Measurements from ENCODE around the gene MRPL12. TPM values are rescaled to one million over a fixed set of nuclear protein-coding genes. Genes with fewer than 3 reads are reported as not detected.
A peak's percentile ranks its signal among the peaks of the same experiment; 100 is the strongest.
"Not testable (repeated sequence)": the region's sequence is repeated elsewhere in the genome, so short reads cannot be mapped to it uniquely, and the experiment has no call there.

MRPL12 gene
- total RNA-seq, 2 donors from 2014 or later, result 31.8 to 36.8 TPM

GRCh38 chr17:81733507-81734404 is 30.6 kb downstream of the MRPL12 start:
- DNase-seq (ENCODE audit: low spot score), result peak; percentile 94
- intact Hi-C loops (cut with DNase I), result no loop called here

GRCh38 chr17:81734405-81735263 is 31.5 kb downstream of the MRPL12 start:
- no peak for DNase-seq (ENCODE audit: low spot score)
- intact Hi-C loops (cut with DNase I), result no loop called here

DNA sequence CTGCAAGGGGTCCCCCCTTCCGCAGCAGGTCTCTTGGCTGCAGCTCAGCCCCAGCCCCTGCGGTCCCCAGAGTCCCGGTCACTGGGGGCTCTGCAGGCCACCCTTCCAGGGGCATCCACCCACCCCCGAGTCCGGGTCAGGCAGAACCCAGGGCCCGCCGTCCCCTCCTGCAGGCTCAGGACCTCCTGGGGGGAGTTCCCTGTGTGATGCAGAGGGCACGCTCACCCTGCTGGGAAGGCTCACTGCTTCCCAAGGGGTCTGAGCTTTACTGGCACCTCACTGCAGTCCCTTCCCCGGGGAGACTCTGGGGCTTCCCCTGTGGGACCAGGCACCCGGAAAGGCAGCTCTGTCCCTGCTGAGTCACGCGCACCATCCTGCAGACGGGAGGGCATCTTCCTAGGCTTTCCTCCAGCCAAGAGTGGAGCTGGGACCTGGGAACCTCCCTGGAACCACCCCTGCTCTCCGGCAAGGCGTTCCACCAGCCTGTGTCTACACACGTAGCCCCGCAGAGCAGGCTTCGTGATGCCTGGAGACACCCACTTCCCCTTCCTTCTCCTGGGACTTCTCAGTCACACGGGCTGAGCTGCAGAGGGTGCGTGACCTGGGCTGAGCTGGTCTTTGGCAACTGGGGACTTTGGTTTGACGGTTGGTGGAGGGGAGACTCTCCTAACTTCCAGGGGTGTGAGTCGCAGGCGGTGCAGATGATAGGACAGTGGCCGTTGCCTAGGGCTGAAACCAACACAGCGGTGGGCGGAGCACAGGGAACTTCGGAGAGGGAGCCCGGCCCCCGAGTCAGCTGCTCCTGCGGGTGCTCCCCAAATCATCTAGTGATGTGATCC is 32.3 kb downstream of the MRPL12 start:
- intact Hi-C loops (cut with DNase I), result no loop called here
- DNase-seq (ENCODE audit: low spot score), result no peak

DNA sequence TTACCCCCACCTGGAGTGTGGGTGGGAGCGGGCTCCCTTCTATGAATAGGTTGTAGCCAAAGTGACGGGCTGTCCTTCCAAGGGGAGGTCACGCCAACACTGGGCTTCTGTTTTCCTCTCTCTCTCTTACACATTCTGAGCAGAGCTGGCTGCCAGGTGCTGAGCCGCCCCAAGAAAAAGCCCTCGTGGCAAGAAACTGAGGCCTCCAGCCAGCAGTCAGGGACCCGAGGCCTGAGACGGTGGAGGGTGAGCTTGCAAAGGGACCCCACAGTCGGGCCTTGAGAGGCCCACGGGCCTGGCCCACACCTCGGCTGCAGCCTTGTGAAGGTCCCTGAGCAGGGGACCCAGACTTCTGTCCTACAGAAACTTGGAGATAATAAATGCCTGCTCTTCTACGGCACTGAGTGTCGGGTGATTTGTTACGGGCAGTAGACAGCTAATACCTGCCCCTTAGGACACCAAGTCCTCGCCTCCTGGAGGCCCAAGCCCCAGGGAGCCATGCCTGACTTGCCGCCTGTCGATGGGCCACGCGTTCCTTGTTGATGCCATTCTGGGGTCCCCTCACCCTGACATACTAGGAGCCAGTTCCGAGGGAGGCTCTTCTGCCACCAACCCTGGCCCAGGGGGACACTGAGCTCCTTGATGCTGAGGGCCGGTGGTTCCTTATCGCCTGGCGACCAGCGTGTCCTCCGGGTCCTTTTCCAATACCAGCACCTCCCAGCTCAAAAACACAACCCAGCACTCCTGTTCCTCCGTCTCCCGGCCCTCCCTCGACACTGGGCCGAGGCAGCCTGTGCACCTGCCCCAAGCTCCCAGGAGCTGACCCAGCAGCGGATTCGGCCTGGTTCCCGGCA is 35.0 kb downstream of the MRPL12 start:
- no peak for DNase-seq (ENCODE audit: low spot score)
- intact Hi-C loops (cut with DNase I), result no loop called here

- no peak for DNase-seq (ENCODE audit: low spot score)
- intact Hi-C loops (cut with DNase I), result no loop called here
These were observed 35.7 kb downstream of the MRPL12 start for GRCh38 chr17:81738801-81739393.

DNA sequence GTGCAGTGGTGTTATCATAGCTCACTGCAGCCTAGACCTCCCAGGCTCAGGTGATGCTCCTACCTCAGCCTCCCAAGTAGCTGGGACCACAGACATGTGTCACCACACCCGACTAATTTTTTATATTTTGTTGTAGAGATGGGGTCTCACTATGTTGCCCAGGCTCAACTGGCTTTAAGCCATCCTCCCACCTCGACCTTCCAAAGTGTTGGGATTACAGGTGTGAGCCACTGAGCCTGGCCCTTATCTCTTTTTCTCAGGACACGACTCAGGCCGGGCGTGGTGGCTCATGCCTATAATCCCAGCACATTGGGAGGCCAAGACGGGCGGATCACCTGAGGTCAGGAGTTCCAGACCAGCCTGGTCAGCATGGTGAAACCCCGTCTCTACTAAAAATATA is 36.4 kb downstream of the MRPL12 start:
- DNase-seq (ENCODE audit: low spot score); intact Hi-C loops (cut with DNase I): not testable (repeated sequence)

GRCh38 chr17:81740395-81740961 is 37.3 kb downstream of the MRPL12 start:
- intact Hi-C loops (cut with DNase I), result no loop called here
- no peak for DNase-seq (ENCODE audit: low spot score)

- intact Hi-C loops (cut with DNase I), result no loop called here
- no peak for DNase-seq (ENCODE audit: low spot score)
These were observed 38.0 kb downstream of the MRPL12 start for GRCh38 chr17:81741049-81741593.

GRCh38 chr17:81741594-81742452 is 38.7 kb downstream of the MRPL12 start:
- intact Hi-C loops (cut with DNase I), result no loop called here
- no peak for DNase-seq (ENCODE audit: low spot score)

Small RNA genes lying within 50 kb of the gene (microRNA-seq; reads per million reads assigned to microRNA genes)
- gene MIR6786 (ENCODE audit: borderline microRNAs expressed in 2 of 2), result 0.32 to 0.52 reads per million in 2 donors

Other genes with a start within 250 kb of the MRPL12 start
- 1,000 to 10,000 TPM; 1,410 to 1,809 TPM for gene ACTG1, start 190.6 kb upstream of the MRPL12 start, total RNA-seq
- 1 to 10 TPM; 1.6 to 2.0 TPM for gene FSCN2, start 175.0 kb upstream of the MRPL12 start, total RNA-seq
- gene FAAP100, start 151.0 kb upstream of the MRPL12 start, total RNA-seq, result 10 to 100 TPM; 18.9 TPM
- gene NPLOC4, start 66.3 kb upstream of the MRPL12 start, total RNA-seq, result 10 to 100 TPM; 77.7 to 87.3 TPM
- gene TSPAN10, start 66.2 kb upstream of the MRPL12 start, total RNA-seq, result under 1 TPM; 0.14 to 0.51 TPM
- gene PDE6G, start 46.8 kb upstream of the MRPL12 start, total RNA-seq, result not detected
- gene OXLD1, start 36.8 kb upstream of the MRPL12 start, total RNA-seq, result 10 to 100 TPM; 18.0 to 21.2 TPM
- gene CCDC137, start 36.6 kb upstream of the MRPL12 start, total RNA-seq, result 1 to 10 TPM; 8.5 to 9.9 TPM
- 10 to 100 TPM; 20.0 to 26.7 TPM for gene ARL16, start 19.6 kb upstream of the MRPL12 start, total RNA-seq
- gene HGS, start 19.4 kb upstream of the MRPL12 start, total RNA-seq, result 10 to 100 TPM; 81.6 to 90.7 TPM
- gene SLC25A10, start 8.9 kb downstream of the MRPL12 start, total RNA-seq, result 1 to 10 TPM; 1.9 to 2.3 TPM
- gene GCGR, start 100.8 kb downstream of the MRPL12 start, total RNA-seq, result not detected
- 100 to 1,000 TPM in 1 of 2 donors, 10 to 100 TPM in 1; 97.6 to 101 TPM for gene MCRIP1, start 129.9 kb downstream of the MRPL12 start, total RNA-seq
- gene PPP1R27, start 131.7 kb downstream of the MRPL12 start, total RNA-seq, result not detected
- gene P4HB, start 157.2 kb downstream of the MRPL12 start, total RNA-seq, result 100 to 1,000 TPM; 339 to 482 TPM
- 100 to 1,000 TPM; 375 to 421 TPM for gene ARHGDIA, start 168.0 kb downstream of the MRPL12 start, total RNA-seq
- gene ALYREF, start 188.2 kb downstream of the MRPL12 start, total RNA-seq, result 10 to 100 TPM; 34.3 to 36.3 TPM
- 10 to 100 TPM; 73.3 to 84.8 TPM for gene ANAPC11, start 188.4 kb downstream of the MRPL12 start, total RNA-seq
- under 1 TPM; 0.29 to 0.46 TPM for gene NPB, start 198.9 kb downstream of the MRPL12 start, total RNA-seq
- 10 to 100 TPM in 1 of 2 donors, 1 to 10 TPM in 1; 8.7 to 14.9 TPM for gene PCYT2, start 208.0 kb downstream of the MRPL12 start, total RNA-seq
- 10 to 100 TPM; 11.8 to 13.1 TPM for gene SIRT7, start 214.8 kb downstream of the MRPL12 start, total RNA-seq
- gene MAFG, start 224.4 kb downstream of the MRPL12 start, total RNA-seq, result 10 to 100 TPM; 25.0 to 36.2 TPM
- 10 to 100 TPM in 1 of 2 donors, 1 to 10 TPM in 1; 6.7 to 16.6 TPM for gene PYCR1, start 233.9 kb downstream of the MRPL12 start, total RNA-seq
- not detected for gene MYADML2, start 243.9 kb downstream of the MRPL12 start, total RNA-seq